Measurements from ENCODE around the gene ZNF831.
A peak's percentile ranks its signal among the peaks of the same experiment; 100 is the strongest.

ZNF831 gene

GRCh38 chr20:59141818-59142581 is 21.6 kb upstream of the ZNF831 start:
- no peak for DNase-seq

DNA sequence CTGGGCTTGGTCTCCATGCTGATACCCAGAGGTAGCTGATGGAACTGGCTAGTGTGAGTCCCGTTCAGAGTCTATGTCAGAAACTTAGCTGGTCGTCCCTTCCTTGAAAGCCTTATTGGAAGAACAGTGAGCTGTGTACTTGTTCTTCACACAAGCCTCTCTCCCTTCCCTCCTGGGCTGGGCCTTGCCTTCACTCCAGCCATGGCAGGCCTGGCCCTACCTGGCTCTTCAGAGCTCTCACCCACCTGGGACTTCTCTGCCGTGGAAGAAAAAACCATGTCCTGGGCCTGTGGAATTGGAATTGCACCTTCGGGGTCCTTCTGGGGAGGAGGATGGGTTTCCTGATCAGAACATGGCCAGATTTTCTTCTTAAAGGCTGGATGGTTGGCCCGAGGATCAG is 20.3 kb upstream of the ZNF831 start:
- no peak for DNase-seq

GRCh38 chr20:59144179-59144830 is 19.3 kb upstream of the ZNF831 start:
- DNase-seq = peak; percentile 65

GRCh38 chr20:59144831-59145196 is 18.8 kb upstream of the ZNF831 start:
- DNase-seq = no peak

- DNase-seq = no peak
These were observed 18.2 kb upstream of the ZNF831 start for GRCh38 chr20:59145247-59145923.

DNA sequence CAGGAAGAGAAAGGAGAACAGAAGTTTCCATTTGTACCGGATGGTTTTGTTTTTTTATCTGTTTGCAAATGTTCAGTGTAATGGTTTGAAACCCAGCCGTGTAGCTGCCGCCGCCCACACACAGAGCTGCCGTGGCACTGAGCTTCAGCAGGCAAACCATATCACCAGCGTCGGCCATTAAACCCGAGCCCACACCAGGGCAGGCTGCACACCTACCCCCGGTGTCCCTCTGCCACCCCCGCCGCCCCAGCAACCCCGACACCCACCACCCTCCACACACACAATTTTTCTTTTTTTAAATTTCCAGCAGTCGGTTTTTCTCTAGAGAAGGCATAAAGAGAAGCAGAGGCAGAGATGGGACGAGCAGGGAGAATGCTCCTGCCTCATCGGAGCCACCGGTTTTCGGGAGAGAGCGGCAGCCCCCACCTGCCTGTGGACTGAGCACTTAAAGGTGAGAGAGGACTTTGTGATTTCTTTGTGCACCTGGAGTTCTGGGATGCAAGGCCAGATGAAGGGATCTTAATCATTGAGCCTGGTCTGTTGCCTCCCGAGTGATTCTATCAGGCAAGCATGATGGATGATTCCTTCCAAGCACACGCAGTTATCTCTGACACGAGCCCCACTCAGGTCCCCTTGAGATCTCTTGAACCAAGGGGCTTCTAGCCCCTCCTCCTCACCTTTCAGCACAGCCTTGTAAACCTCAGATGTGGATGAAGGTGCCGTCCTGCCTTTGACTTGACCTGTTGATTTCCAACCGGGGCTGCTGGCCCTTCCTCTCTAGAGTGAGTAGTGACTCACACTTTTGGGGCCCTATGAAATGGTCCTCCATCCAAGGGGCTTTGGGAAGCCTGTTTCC is 17.5 kb upstream of the ZNF831 start:
- peak; percentile 75 for DNase-seq

DNA sequence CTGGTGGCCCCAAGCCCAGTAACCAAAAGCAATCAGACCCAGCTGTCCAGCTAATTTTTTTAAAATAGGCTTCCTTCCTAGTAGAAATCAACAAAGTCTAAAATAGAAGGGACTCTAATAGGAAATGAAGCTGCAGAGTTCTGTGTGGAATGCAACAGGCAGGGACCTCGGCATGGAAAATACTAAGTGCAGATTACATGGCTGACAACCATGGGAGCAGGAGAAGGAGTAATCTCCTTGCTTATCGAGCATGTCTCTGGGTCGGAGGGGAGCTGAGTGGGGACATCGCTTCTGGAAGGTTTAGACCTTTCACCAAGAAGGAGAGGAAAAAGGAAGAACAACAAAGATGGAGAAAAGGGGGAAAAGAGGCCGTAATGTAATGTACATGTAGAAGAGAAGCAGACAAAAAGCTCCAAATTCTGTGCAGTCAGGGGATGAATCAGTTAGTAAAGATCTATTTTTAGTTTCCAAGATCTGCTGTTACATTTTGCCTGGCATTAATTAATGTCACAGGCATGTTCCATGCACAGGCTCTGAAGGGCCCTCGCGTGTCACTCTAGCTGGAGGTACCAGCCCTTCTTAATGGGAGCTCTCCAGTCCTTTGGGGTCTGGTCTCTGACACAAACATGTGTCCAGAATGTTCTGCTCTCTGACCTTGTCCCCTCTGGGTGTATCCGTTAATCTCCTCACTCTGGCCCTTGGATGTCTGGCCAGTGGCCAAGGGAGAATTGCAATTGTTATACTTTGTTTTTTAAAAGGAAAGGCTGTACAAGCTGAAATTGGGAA is 16.6 kb upstream of the ZNF831 start:
- no peak for DNase-seq

DNA sequence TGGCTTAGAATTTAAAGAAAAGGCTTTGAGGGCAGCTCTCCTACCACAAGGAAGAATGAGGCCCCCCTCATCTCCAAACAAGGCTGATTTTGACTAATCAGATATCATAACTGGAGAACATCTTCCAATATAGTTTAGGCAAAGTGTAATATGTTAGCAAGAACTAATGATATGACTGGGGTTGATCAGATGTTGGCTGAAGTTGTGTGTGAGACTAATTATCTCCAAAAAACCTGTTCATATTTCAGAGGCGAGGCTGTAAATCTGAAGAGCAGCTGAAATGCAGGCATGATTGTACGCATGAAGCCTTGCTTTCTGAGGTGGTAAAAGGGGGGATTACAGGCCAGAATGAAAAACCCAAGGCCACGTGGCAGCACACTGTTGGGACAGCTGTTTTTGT is 16.0 kb upstream of the ZNF831 start:
- DNase-seq = no peak

- DNase-seq = no peak
These were observed 14.7 kb upstream of the ZNF831 start for GRCh38 chr20:59148701-59149493.

GRCh38 chr20:59149678-59150504 is 13.7 kb upstream of the ZNF831 start:
- peak; percentile 56 for DNase-seq

DNA sequence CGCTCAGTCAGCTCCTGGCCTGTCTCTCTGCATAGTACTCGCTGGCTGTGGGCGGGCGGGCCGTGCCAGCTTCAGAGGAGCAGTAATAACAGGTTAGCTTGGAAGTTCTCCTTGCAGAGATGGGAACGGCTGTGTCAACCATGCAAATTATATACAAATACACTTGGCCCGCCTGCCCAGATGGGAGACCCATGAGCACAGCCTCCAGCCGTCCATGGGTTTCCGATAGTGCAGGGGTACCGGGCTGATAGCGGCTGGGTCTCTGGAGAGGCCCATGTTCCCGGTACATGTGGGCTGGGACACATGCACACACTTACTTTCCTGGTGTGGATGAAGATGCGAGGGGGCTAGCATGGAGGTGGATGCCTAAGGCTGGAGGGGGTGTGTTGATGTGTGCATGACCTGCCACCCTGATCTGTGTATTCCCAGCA is 12.8 kb upstream of the ZNF831 start:
- no peak for DNase-seq

DNA sequence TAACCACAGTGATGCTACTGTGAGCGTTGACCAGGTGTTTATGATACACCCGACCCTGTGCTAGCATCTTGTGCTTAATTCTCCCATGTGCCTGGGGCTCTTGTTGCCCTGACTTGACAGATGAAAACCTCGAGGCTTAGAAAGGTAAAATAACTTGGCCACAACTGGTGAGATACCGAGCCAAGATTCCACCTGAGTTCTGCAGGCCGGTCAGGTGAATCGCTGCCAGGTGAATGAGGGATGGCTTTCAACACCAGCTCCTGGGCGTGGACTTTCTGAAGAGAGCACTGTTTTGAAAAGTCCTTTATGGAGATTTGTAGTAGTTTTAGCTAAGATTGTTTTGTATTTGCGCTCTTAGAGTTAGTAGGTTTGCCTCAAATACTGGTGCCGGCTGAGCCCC is 12.2 kb upstream of the ZNF831 start:
- no peak for DNase-seq

DNA sequence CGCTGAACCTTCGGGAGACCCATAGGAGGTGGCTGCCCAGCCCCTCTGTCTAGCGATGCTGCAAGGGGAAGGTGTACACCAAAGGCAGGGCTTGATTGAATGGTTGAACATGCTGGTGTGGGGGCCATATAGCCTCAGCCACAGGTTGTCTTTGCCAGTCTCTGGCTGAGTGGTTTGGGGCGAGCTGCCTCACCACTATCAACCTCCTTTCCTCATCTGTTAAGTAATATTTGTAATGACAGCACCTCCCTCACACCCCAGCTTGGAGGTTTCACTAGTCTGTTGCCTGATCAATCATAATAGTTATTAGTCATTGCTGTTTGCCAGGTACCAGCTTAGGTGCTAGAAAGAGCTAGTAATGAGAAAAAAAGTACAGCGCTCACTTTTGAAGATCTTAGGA is 11.8 kb upstream of the ZNF831 start:
- DNase-seq = no peak

GRCh38 chr20:59152559-59153354 is 10.9 kb upstream of the ZNF831 start:
- no peak for DNase-seq

DNA sequence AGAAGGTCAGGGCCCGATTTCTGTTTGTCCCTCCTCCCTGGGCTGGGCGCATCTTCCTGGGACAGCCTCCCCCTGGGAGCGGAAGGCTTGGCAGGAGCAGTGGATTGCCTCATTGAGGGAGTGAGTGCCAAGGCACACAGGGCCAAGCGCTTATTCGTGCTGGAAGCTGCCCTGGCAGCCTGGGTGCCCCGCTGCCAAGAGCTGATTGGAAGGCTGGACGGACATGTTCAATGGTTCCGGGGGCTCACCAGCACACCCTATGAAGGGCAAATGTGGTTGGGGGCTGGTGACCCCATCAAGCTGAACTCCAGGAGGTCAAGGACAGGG is 10.3 kb upstream of the ZNF831 start:
- no peak for DNase-seq

- DNase-seq = no peak
These were observed 9.8 kb upstream of the ZNF831 start for GRCh38 chr20:59153832-59154231.

DNA sequence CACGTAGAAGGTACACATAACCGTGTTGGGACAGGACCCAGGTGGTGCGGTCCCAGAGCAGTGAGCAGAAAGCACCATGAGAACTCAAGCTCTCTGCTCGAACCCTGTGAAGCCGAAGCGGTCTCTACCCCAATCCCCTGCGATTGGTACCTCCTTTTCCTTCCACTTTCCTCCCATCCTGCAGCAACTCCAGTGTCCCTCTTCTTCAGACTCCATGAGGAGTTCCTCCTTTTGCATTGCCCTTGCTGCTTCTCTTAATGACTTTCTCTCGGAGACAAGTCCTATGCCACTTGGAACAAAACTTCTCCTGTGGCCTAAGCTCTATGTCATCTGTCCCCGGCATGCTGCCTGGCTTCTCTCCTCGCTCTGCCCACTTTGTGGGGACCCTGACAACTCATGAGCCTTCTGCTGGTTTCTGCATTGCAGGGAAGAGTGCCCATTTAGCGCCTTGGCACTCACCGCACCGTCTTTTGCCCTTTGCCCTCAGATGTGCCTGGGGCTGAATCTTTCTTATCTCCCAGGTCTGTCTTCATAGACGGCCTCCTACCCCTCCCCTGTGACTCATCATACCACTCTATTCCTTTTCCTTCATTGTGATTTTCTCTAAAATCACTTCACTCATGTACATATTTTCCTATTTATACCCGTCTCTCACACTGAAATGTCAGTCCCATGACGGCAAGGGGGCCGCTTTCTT is 9.2 kb upstream of the ZNF831 start:
- DNase-seq = no peak

- no peak for DNase-seq
These were observed 6.6 kb upstream of the ZNF831 start for GRCh38 chr20:59157064-59157463.

DNA sequence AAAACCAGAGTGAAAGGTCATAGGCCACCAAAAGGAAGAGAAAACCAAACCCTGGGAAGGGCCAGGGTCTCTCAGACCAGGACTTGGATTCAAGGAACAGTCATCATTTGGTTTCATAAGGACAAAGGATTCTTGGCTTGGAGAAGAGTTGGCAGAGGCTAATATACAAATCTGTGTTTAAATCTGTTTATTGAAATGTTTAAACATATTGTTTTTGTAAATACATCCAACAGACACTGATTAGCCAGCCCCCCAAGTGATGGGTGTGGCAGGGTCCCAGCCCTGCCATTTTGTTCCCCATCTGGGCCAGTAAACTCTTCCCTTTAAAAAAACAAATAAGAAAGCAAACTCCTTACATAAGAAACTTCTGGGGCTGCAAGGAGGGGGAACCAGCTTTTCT is 6.1 kb upstream of the ZNF831 start:
- DNase-seq = no peak
